Activated naive CD4-positive, alpha-beta T cell treated with Interleukin-2 at 50 U/mL for 16 hours (primary cell): ENCODE results near the gene NDST4.

Experiments
- DNase-seq: peaks from one replicate; pipeline ENCODE4 v3.0.0-alpha.2; 2020

The NDST4 gene

GRCh38 chr4:114782415-114783214, 330.8 kb downstream of the NDST4 start:
- no peak for DNase-seq

GRCh38 chr4:114780205-114780604, 333.2 kb downstream of the NDST4 start:
- DNase-seq: no peak
